Brain microvascular endothelial cell (primary cell): ENCODE measurements around the gene PSTK.

Source experiments
- DNase-seq: peaks from one replicate; pipeline ENCODE4 v3.0.0-alpha.2; 2020
- H3K27ac ChIP-seq: fragments of 250-450 bp; sonication (Bioruptor Pico); 2 replicates; pipeline ENCODE4 v1.5.1; 2020; ENCODE audit warnings: mild to moderate bottlenecking, moderate library complexity
- H3K27me3 ChIP-seq: fragments of 250-450 bp; sonication (Bioruptor Pico); replicated peaks from 2 replicates; pipeline ENCODE4 v1.5.1; 2020; ENCODE audit warnings: mild to moderate bottlenecking
- H3K36me3 ChIP-seq: fragments of 250-450 bp; sonication (Bioruptor Pico); replicated peaks from 2 replicates; pipeline ENCODE4 v1.5.1; 2020; ENCODE audit warnings: mild to moderate bottlenecking
- H3K4me3 ChIP-seq: 2 replicates; pipeline ENCODE4 v1.5.1; 2011; ENCODE audit warnings: low read depth, mild to moderate bottlenecking, control low read depth, low read length, moderate library complexity
- CTCF ChIP-seq: IDR thresholded peaks from 2 replicates; pipeline ENCODE4 v1.5.1; 2011; ENCODE audit warnings: low read depth, mild to moderate bottlenecking, moderate library complexity, low read length, control low read depth, inconsistent platforms; ENCODE audit errors: missing control alignments
- in situ Hi-C: cut with HindIII; loops from 2 replicates; pipeline ENCODE4 v1.10.0; 2017; ENCODE audit warnings: low sequenced_read_pairs, low pct_ligation_motif_present

The PSTK gene

GRCh38 chr10:122984708-122985107, 4.5 kb downstream of the PSTK start:
- no peak overlapping the region for H3K4me3 ChIP-seq
- H3K27me3 ChIP-seq, result no peaks in the 10 kb centered on the region
- DNase-seq, result no peak
- no peak for TF ChIP-seq CTCF
- H3K36me3 ChIP-seq, result no peaks in the 10 kb centered on the region
- H3K27ac ChIP-seq, result no peak overlapping the region
- in situ Hi-C loops, result no loop called here

GRCh38 chr10:122986335-122986734, 6.1 kb downstream of the PSTK start:
- in situ Hi-C loops, result no loop called here
- Histone ChIP-seq H3K4me3 (no peak overlapping the region), H3K36me3 (no peaks in the 10 kb centered on the region), H3K27ac (no peak overlapping the region), H3K27me3 (no peaks in the 10 kb centered on the region)
- no peak for TF ChIP-seq CTCF
- DNase-seq, result no peak

GRCh38 chr10:122988501-122988900, 8.3 kb downstream of the PSTK start:
- TF ChIP-seq CTCF, result no peak

GRCh38 chr10:122990278-122990677, 10.1 kb downstream of the PSTK start:
- no peaks in the 10 kb centered on the region for H3K27me3 ChIP-seq
- H3K4me3 ChIP-seq, result no peak overlapping the region
- in situ Hi-C loops, result no loop called here
- no peak for TF ChIP-seq CTCF
- no peak for DNase-seq
- no peak overlapping the region for H3K27ac ChIP-seq
- H3K36me3 ChIP-seq, result peaks cover 1% of the 10 kb centered on the region

More at GRCh38 chr10:122988501-122988900, 8.3 kb downstream of the PSTK start:
- Histone ChIP-seq H3K4me3 (no peak overlapping the region), H3K27me3 (no peaks in the 10 kb centered on the region), H3K36me3 (no peaks in the 10 kb centered on the region), H3K27ac (no peak overlapping the region)
- DNase-seq, result no peak
- in situ Hi-C loops, result no loop called here

GRCh38 chr10:122992031-122992585, 11.9 kb downstream of the PSTK start:
- Histone ChIP-seq H3K27ac (no peak overlapping the region), H3K36me3 (peaks cover 6% of the 10 kb centered on the region), H3K27me3 (no peaks in the 10 kb centered on the region), H3K4me3 (no peak overlapping the region)
- DNase-seq, result no peak
- in situ Hi-C loops, result no loop called here
- TF ChIP-seq CTCF, result no peak

- TF ChIP-seq CTCF, result no peak
- in situ Hi-C loops, result no loop called here
- Histone ChIP-seq H3K27ac (no peak overlapping the region), H3K27me3 (no peaks in the 10 kb centered on the region), H3K4me3 (no peak overlapping the region), H3K36me3 (peaks cover 9% of the 10 kb centered on the region)
- DNase-seq, result no peak
These were observed 13.7 kb downstream of the PSTK start for GRCh38 chr10:122993797-122994336.
